Peyer's patch (tissue), 4 donors: ENCODE data around the gene MORN5.

Source experiments
- CTCF ChIP-seq, 6 experiments: fragments of 450-650 bp in 4 of 6; fragments of 200-600 bp in 2 of 6; sonication (generic) in 1 of 6; IDR thresholded peaks; one replicate each; pipeline ENCODE4 v1.5.1; 2017 to 2019; ENCODE audit warnings: antibody characterized with exemption in 6 of 6, mild to moderate bottlenecking in 3 of 6, moderate library complexity in 1 of 6
- POLR2A ChIP-seq, 2 donors: fragments of 450-650 bp; IDR thresholded peaks; one replicate each; pipeline ENCODE4 v1.5.1; 2017; ENCODE audit warnings: antibody characterized with exemption in 2 of 2, mild to moderate bottlenecking in 2 of 2, moderate library complexity in 2 of 2

GRCh38 chr9:122124528-122124927 lies 35.2 kb upstream of the MORN5 start:
- TF ChIP-seq POLR2A (IDR thresholded peaks at IDR 0.05) (no peak), CTCF (IDR thresholded peaks at IDR 0.05) (no peak)
